ENCODE results near the gene TRAK1. TPM values are rescaled to one million over a fixed set of nuclear protein-coding genes. Genes with fewer than 3 reads are reported as not detected.

TRAK1 gene
- polyA plus RNA-seq, 3 donors: 6.6 to 40.8 (median 7.0) TPM

- Mint-ChIP-seq H3K4me3 (no peak overlapping the region), H3K36me3 (peaks cover 55 to 57% of the 10 kb centered on the region in 2 donors), H3K27ac (peak overlapping the region in 1 of 7 donors; percentile 48), H3K4me1 (peaks cover 6% of the 10 kb centered on the region), H3K27me3 (ENCODE audit: low read depth in 3 of 3) (peaks cover 0 to 1% (median 0%) of the 10 kb centered on the region in 3 donors), H3K9me3 (peaks cover 0 to 24% (median 8%) of the 10 kb centered on the region in 7 donors)
- Histone ChIP-seq H3K4me1 (ENCODE audit: control insufficient read depth in 1 of 2, insufficient read depth in 2 of 2, low read length in 2 of 2) (no peaks in the 10 kb centered on the region), H3K9me3 (replicated peaks in 1 of 2; ENCODE audit: control insufficient read depth in 1 of 2, insufficient read depth in 1 of 2, low read length in 2 of 2) (peaks cover 0 to 14% of the 10 kb centered on the region in 2 donors), H3K27ac (ENCODE audit: low read depth in 1 of 2, low read length in 2 of 2) (no peak overlapping the region), H3K79me2 (ENCODE audit: insufficient read depth, low read length) (peaks cover 40% of the 10 kb centered on the region), H3K4me3 (replicated peaks in 1 of 3; ENCODE audit: low read depth in 2 of 3, low read length in 3 of 3) (no peak overlapping the region), H3K36me3 (replicated peaks in 1 of 2; ENCODE audit: control insufficient read depth in 1 of 2, insufficient read depth in 2 of 2, low read length in 2 of 2) (peaks cover 53 to 55% of the 10 kb centered on the region in 2 donors), H3K9ac (ENCODE audit: insufficient read depth, low read length, poor library complexity, severe bottlenecking) (no peak overlapping the region), H2AFZ (ENCODE audit: insufficient read depth, low read depth, low read length, poor library complexity, severe bottlenecking) (no peak overlapping the region), H4K20me1 (ENCODE audit: insufficient read depth, low read length) (peaks cover 59% of the 10 kb centered on the region), H3K4me2 (replicated peaks; ENCODE audit: extremely low read depth, low read length, poor library complexity, severe bottlenecking) (no peak overlapping the region), H3K27me3 (ENCODE audit: control insufficient read depth in 2 of 2, insufficient read depth in 2 of 2, low read length in 2 of 2) (no peaks in the 10 kb centered on the region)
- no peak for TF ChIP-seq CTCF (IDR thresholded peaks at IDR 0.05)
- intact Hi-C loops (cut with micrococcal nuclease): no loop called here
- DNase-seq: no peak
- WGBS (ENCODE audit: insufficient coverage): over 99% methylated on average over 7 of the region's 11 CpGs
These were observed 2.2 kb upstream of the TRAK1 start for GRCh38 chr3:42088803-42089530.

GRCh38 chr3:42092006-42092405 is 849 bp downstream of the TRAK1 start:
- WGBS (ENCODE audit: insufficient coverage): no CpG with 5 or more reads among the region's 3 CpGs
- Histone ChIP-seq H3K27me3 (ENCODE audit: control insufficient read depth in 2 of 2, insufficient read depth in 2 of 2, low read length in 2 of 2) (no peaks in the 10 kb centered on the region), H3K9me3 (replicated peaks in 1 of 2; ENCODE audit: control insufficient read depth in 1 of 2, insufficient read depth in 1 of 2, low read length in 2 of 2) (peaks cover 0 to 14% of the 10 kb centered on the region in 2 donors), H3K4me3 (replicated peaks in 1 of 3; ENCODE audit: low read depth in 2 of 3, low read length in 3 of 3) (no peak overlapping the region), H3K4me2 (replicated peaks; ENCODE audit: extremely low read depth, low read length, poor library complexity, severe bottlenecking) (no peak overlapping the region), H3K27ac (ENCODE audit: low read depth in 1 of 2, low read length in 2 of 2) (peak overlapping the region in 1 of 2 donors; percentile 43), H3K79me2 (ENCODE audit: insufficient read depth, low read length) (peaks cover 12% of the 10 kb centered on the region), H2AFZ (ENCODE audit: insufficient read depth, low read depth, low read length, poor library complexity, severe bottlenecking) (no peak overlapping the region), H3K4me1 (ENCODE audit: control insufficient read depth in 1 of 2, insufficient read depth in 2 of 2, low read length in 2 of 2) (no peaks in the 10 kb centered on the region), H3K36me3 (replicated peaks in 1 of 2; ENCODE audit: control insufficient read depth in 1 of 2, insufficient read depth in 2 of 2, low read length in 2 of 2) (peaks cover 62 to 74% of the 10 kb centered on the region in 2 donors), H4K20me1 (ENCODE audit: insufficient read depth, low read length) (peaks cover 29% of the 10 kb centered on the region), H3K9ac (ENCODE audit: insufficient read depth, low read length, poor library complexity, severe bottlenecking) (no peak overlapping the region)
- no peak for TF ChIP-seq CTCF (IDR thresholded peaks at IDR 0.05)
- Mint-ChIP-seq H3K9me3 (peaks cover 0 to 24% (median 8%) of the 10 kb centered on the region in 7 donors), H3K27me3 (ENCODE audit: low read depth in 3 of 3) (peaks cover 0 to 1% (median 0%) of the 10 kb centered on the region in 3 donors), H3K36me3 (peaks cover 66 to 69% of the 10 kb centered on the region in 2 donors), H3K27ac (peak overlapping the region in 5 of 7 donors; percentile 13 to 78 (median 63)), H3K4me1 (peaks cover 3% of the 10 kb centered on the region), H3K4me3 (no peak overlapping the region)
- intact Hi-C loops (cut with micrococcal nuclease): loop anchor here in 1 of 2 donors (10.0 kb wide), 1 partner anchor 197 kb away; no protein-coding TSS in a partner anchor
- no peak for DNase-seq

Data from CD14-positive monocyte (primary cell).